Endothelial cell of hepatic sinusoid (primary cell): ENCODE measurements around the gene OPTC.
"Not testable (repeated sequence)": the region's sequence is repeated elsewhere in the genome, so short reads cannot be mapped to it uniquely, and the experiment has no call there.

Experiments
- in situ Hi-C: cut with HindIII; loops from 2 replicates; pipeline ENCODE4 v1.10.0; 2017; ENCODE audit warnings: low sequenced_read_pairs

The OPTC gene, protein sequence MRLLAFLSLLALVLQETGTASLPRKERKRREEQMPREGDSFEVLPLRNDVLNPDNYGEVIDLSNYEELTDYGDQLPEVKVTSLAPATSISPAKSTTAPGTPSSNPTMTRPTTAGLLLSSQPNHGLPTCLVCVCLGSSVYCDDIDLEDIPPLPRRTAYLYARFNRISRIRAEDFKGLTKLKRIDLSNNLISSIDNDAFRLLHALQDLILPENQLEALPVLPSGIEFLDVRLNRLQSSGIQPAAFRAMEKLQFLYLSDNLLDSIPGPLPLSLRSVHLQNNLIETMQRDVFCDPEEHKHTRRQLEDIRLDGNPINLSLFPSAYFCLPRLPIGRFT

DNA sequence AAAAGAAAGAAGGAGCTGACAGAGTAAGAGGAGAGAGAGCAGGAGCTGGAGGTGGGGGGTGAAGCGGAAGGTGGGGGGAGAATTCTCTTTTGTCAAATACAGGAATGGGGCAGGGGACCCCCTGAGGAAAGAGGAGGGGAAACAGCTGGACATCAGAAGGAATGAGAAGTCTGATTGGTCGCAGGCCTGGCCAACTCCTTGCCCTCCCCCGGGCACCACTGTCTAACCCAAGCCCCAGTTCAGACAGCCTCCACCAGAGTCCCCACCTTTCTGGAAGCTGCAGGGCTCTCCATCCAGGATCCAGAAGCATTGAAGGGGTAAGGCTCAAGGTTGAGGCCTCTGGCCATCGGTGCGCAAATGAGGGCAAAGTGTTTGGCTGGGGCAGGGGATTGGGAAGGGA lies at the start of gene OPTC:
TSS of gene OPTC (plus strand) at position 253 of the 400 bp plus-strand sequence. CDS start 1,853 bp downstream, outside the sequence.
- in situ Hi-C loops, result loop anchor here (25.0 kb wide), 1 partner anchor 232 kb away; no protein-coding TSS in a partner anchor

DNA sequence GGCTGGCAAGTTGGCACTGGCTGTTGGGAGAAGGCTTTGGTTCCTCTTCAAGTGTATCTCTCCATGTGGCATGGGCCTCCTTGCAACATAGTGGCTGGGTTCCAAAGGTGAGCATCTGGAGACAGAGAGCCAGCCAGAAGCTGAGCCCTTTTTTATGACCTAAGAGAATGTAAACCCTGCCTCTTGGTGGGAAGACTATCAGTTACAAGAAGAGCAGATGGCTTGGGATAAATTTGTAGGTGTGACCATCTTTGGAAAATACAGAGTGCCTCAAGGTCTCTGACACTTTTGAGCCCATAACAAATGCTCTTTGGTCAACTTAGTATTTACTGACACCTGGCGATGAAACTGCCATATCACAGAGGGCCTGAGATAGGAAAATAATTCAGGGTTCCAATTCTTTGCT lies 49.8 kb upstream of the OPTC start:
- in situ Hi-C loops, result no loop called here

DNA sequence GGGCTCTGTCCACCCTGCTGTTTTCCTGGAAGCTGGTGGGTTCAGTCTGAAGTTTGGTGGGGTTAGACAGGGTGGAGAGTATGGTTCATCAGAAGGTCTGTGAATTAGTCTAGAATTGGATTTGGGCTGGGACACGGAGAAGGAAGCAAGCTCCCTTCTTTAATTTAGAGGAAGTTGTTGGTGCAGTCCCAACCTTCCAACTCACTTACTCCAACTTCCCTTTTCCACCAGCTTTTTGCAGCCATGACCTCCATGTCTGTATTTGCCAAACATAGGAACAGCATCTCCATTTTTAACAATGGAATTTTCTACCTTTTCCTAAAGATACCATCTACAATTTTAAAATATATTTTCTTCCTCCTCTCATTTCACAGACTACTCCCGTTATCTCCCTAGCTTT lies 46.8 kb upstream of the OPTC start:
- in situ Hi-C loops, result no loop called here

DNA sequence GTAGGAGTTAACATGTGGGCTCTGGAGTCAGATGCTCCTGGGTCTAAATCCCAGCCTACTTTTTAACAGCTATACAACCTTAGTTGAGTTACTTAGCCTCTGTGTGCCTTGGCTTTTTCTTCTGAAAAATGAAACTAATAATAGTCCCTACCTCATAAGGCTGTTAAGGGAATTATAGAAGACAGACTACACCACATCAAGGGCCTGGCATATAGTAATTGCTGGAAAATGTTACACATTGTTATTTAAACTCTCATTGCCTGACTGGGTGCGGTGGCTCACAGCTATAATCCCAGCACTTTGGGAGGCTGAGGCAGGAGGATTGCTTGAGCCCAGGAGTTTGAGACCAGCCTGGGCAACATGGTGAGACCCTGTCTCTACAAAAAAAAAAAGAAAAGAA lies 46.4 kb upstream of the OPTC start:
- in situ Hi-C loops, result not testable (repeated sequence)

DNA sequence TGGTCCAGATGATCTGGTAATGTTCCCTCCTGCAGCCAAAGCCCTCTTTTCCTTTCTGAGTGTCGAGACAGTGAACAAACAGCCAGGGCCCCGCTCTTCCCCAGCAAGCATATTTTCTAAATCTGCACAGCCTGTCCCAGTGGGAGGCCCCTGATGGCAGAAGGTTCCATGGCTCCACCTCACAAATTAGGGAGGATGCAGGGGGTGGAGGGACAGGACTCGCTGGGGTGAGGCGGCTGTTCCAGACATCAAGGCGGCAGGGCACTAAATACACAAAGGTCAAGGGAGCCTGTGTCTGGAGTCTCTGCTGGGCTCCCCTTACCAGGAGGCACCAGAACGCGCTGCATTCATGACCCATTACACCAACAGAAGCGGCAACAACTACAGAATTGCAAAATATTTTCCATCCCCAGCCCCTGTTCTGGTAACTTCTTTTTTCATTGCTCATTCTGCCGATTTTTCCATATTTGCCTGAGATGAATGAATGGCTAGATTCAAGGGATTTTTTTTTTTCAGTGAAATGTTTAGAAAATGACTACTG lies 45.4 kb upstream of the OPTC start:
- in situ Hi-C loops, result no loop called here

GRCh38 chr1:203450001-203450400 lies 44.0 kb upstream of the OPTC start:
- in situ Hi-C loops, result no loop called here

- in situ Hi-C loops, result no loop called here
Measured at GRCh38 chr1:203450479-203451149, 43.3 kb upstream of the OPTC start.

DNA sequence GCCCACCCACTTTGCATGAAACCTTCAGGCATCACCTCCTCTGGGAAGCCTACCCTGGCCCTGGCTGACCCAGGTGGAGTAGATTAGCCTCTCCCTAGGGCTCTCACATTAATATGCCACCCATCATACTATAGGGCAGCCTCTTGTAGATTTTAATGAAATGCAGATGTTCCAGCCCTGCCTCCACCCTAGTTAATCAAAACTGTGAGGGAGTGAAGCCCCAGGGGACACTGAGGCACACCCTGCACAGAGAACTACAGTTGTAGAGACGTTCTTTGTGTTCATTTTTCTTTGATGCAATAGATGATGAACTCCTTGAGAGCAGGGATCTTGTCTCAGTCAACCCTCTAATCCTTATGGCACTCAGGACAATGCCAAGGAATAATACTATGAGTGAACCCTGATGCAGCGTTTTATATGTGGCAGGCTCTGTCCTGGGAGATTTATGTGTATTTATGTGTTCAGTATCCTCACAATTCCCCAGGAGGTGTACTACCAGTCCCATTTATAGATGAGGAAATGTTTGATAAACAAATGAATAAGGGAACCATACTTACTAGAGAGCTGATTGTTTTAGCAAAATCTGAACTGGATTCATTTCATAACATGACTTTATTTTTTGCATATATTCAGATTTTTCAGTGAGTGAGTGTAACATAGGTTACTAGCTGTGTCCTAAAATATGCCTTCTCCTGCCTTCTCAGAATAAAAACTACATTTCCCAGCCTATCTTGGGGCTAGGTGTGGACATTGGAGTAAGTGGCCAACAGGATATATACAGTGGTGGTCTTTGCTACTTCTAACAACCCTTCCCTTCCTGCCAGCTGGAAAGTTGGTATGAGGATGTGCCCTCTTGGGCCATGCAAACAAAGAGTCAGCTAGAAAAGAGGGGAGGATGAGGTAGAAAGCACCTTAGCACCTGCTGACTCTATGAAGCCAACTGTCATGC lies 41.8 kb upstream of the OPTC start:
- in situ Hi-C loops, result no loop called here

DNA sequence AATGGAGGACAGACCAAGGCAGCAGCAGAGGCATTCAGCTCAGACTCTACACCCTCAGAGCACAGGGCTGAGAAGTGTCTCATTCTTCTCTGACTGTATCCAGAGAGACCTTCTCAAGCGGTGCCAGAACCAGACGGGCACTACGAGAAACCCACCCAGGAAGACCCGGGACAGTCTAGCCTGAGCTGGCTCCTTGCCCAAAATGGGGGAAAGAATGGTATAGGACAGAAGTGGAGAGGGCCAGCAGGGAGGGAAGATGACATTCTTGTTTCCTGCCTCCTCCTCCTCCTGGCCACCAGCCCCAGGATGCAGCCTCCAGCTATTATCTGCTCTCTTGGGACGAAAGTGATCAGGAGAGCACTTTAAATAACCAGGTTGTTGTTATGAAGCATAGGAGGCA lies 40.9 kb upstream of the OPTC start:
- in situ Hi-C loops, result no loop called here

- in situ Hi-C loops, result no loop called here
Measured at GRCh38 chr1:203453616-203454015, 40.3 kb upstream of the OPTC start.

DNA sequence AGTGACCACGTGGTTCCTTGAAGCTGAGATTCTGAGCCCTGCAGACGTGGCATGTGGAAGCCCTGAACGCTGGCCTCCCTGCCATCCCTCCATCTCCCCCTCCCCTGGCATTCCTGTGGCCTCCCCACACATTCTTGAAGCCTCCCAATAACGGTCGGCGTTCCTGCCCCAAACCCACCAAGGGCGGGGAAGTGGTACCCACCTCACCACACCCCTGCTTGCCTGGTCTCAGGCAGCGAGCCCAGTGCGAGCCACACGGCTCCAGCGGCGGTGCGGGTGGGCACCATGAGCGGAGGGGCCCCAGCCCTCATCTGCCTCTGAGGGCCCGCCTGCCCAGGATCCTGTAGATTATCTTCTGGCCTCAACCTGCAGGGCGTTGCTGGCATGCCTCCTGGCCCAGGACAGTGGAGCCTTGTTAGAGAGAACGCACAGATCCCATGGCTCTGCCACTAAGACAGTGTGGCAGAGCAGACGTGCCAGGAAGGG lies 38.9 kb upstream of the OPTC start:
- in situ Hi-C loops, result no loop called here

- in situ Hi-C loops, result no loop called here
Measured at GRCh38 chr1:203455706-203456105, 38.2 kb upstream of the OPTC start.

- in situ Hi-C loops, result no loop called here
Measured at GRCh38 chr1:203456577-203456976, 37.4 kb upstream of the OPTC start.

GRCh38 chr1:203458078-203458477 lies 35.9 kb upstream of the OPTC start:
- in situ Hi-C loops, result no loop called here

- in situ Hi-C loops, result no loop called here
Measured at GRCh38 chr1:203459671-203460201, 34.2 kb upstream of the OPTC start.

- in situ Hi-C loops, result no loop called here
Measured at GRCh38 chr1:203461717-203462116, 32.2 kb upstream of the OPTC start.

GRCh38 chr1:203462143-203462542 lies 31.8 kb upstream of the OPTC start:
- in situ Hi-C loops, result no loop called here

GRCh38 chr1:203462878-203463277 lies 31.1 kb upstream of the OPTC start:
- in situ Hi-C loops, result no loop called here

DNA sequence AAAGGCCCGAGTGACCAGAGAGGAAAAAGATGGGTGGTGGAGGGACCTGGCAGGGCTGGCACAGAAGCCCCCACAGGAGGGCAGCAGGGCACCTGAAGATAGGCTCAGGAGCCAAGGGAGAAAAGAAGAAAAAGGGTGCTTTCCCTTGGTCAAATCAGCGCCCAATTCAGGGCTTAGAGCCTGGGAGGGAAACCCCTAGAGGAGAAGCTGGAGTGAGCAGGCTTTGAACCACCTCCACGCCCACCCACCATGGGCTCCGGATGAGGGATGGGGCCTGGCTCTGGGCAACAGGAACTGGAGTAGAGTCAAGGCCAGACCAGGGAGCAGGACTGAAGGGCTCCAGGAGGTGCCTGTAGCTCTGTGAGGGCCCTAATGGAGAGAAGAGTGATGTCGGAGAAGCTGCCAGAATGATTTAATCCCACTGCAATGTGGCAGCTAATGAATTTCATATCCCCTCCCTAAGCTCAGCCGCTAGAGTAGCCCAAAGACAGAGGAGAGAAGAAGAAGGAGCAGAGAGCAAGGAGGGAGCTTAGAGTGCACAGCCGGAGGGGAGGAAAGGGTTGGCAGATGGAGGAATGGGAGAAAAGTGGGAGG lies 30.4 kb upstream of the OPTC start:
- in situ Hi-C loops, result no loop called here

DNA sequence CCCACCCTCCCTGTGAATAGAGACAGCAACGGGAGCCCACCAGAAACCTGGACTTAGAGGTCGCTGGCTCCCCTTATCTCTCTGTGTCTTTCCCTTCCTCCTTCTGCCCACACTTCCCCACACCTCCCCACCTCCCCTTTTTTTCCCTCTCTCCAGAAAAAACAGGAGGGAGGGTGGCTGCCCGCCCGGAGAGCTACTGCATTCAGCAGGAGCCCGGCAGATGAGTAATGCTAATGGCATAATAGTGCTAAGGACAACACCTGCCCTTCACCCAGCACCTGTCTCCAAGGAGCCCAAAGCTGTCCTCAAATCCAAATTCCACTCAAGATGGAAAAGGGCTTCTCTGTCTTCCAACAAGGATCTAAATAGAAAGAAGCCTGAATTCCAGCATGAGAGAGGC lies 29.7 kb upstream of the OPTC start:
- in situ Hi-C loops, result no loop called here
